Measurements from ENCODE around the gene GPR149.
A peak's percentile ranks its signal among the peaks of the same experiment; 100 is the strongest.

The GPR149 gene

DNA sequence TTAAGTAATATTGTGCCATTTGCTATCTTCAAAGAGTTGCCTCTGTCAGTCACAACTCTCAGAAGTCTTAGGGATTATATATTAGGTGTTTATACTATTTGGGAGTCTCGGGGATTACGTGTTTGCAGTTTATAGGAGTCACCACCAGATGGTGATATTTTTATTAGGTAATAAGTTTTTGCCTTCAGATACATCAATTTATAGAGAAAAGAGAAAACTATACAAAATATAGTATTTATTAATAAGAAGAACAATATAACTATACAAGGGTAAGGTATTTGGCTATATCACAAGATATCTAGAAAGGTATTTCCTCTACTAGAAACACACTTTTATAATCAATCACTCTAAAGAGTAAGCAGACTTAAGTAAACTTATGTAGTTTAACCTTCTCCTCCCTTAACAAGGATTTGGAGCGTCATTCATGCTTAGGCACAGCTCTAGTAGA, 95.0 kb downstream of the GPR149 start:
- Histone ChIP-seq H3K4me3 (ENCODE audit: low read length) (no peak overlapping the region), H3K4me1 (ENCODE audit: control insufficient read depth, insufficient read depth, low read length) (no peaks in the 10 kb centered on the region), H3K9me3 (ENCODE audit: control insufficient read depth, low read length) (no peaks in the 10 kb centered on the region), H3K9ac (ENCODE audit: low read length) (no peak overlapping the region), H3K36me3 (ENCODE audit: control insufficient read depth, insufficient read depth, low read length) (no peaks in the 10 kb centered on the region), H3K27me3 (ENCODE audit: control insufficient read depth, insufficient read depth, low read length) (no peaks in the 10 kb centered on the region)

DNA sequence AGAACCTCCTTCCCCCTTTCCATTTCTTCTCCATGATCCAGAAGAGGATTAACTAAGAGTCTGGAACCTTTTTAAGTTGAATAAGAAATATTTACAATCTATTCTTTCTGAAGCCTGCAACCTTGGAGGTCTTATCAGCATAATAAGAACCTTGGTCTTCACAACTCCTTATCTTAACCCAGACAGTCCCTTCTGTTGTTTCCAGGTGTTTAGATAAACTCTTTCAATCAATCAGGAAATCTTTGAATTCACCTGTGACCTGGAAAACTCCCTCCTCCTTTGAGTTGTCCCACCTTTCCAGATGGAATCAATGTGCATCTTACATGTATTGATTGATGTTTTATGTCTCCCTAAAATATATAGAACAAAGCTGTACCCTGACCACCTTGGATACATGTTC, 102.1 kb downstream of the GPR149 start:
- Histone ChIP-seq H3K36me3 (ENCODE audit: control insufficient read depth, insufficient read depth, low read length) (no peaks in the 10 kb centered on the region), H3K4me3 (ENCODE audit: low read length) (no peak overlapping the region), H3K4me1 (ENCODE audit: control insufficient read depth, insufficient read depth, low read length) (no peaks in the 10 kb centered on the region), H3K27me3 (ENCODE audit: control insufficient read depth, insufficient read depth, low read length) (no peaks in the 10 kb centered on the region), H3K9ac (ENCODE audit: low read length) (no peak overlapping the region), H3K9me3 (ENCODE audit: control insufficient read depth, low read length) (no peaks in the 10 kb centered on the region)

DNA sequence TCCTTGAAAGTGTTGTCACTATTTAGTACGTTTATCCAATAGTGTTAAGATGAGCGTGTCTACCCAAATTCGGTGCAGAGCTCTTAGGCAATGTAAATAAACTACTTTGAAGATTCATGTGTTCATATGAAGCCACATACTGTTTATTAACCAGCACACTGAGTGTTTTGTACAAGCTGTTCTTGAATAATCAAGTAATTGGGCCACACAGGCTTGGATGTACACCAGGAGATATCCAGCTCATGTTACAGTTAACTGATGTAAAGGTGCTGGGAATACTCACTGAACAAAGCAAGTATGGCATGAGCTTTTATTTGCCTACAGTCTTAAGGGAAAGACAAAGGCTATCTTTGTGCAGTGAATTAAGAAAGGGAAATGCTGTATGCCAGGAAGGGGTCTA, 105.1 kb downstream of the GPR149 start:
- peak overlapping the region; percentile 97 for H3K9ac ChIP-seq (ENCODE audit: low read length)
- H3K4me1 ChIP-seq (ENCODE audit: control insufficient read depth, insufficient read depth, low read length), result peaks cover 6% of the 10 kb centered on the region
- no peaks in the 10 kb centered on the region for H3K9me3 ChIP-seq (ENCODE audit: control insufficient read depth, low read length)
- peak overlapping the region; percentile 84 for H3K4me3 ChIP-seq (ENCODE audit: low read length)
- no peaks in the 10 kb centered on the region for H3K36me3 ChIP-seq (ENCODE audit: control insufficient read depth, insufficient read depth, low read length)
- H3K27me3 ChIP-seq (ENCODE audit: control insufficient read depth, insufficient read depth, low read length), result no peaks in the 10 kb centered on the region

DNA sequence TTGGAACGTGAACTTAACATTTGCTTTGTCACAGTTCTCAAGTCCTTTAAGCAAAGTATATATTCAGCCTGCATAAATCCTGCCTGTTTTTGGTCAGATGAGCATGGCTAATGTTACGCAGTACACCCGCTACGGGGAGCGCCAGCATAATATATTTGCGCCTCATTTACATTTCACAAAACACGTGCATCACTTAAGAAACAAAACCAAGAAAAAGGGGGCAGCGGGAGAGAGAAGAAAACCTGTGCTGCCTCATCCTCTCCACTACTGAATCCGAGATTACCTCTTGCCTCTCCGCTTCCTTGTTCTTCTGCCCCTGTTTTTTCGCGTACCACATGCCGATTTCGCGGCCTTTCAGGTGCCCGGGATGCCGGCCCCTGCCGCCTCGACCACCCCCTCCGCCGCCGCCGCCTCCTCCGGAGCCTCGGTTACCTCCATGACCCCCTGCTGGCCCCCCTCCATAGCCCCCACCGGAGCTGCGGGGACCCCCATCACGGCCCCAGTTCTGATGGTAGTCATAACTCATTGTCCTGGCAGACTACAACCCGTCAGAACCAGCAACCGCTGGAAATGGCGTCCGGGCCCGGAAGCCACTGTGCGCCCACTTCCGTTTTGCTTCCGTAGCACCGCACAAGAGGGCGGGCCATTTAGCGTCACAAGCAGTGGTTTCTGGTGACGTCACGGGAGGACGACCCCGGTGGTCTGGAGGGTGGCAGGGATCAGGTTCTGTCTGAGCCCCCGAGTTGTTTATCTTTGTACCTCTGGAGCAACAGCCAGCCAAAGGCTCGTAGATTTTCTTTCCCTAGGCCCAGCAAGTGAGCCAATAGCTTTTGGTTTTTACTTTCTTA, 105.9 kb downstream of the GPR149 start, which contains the start of gene DHX36:
Gene DHX36 (minus strand): TSS at position 597 of the 848 bp plus-strand sequence. CDS start 71 bp downstream, at position 526.
- Histone ChIP-seq H3K27me3 (ENCODE audit: control insufficient read depth, insufficient read depth, low read length) (no peaks in the 10 kb centered on the region), H3K9me3 (ENCODE audit: control insufficient read depth, low read length) (no peaks in the 10 kb centered on the region), H3K9ac (ENCODE audit: low read length) (peak within 1 kb of the TSS; percentile 97), H3K4me3 (ENCODE audit: low read length) (peak within 1 kb of the TSS; percentile 84), H3K36me3 (ENCODE audit: control insufficient read depth, insufficient read depth, low read length) (no peaks in the 10 kb centered on the region), H3K4me1 (ENCODE audit: control insufficient read depth, insufficient read depth, low read length) (peaks cover 6% of the 10 kb centered on the region)

DNA sequence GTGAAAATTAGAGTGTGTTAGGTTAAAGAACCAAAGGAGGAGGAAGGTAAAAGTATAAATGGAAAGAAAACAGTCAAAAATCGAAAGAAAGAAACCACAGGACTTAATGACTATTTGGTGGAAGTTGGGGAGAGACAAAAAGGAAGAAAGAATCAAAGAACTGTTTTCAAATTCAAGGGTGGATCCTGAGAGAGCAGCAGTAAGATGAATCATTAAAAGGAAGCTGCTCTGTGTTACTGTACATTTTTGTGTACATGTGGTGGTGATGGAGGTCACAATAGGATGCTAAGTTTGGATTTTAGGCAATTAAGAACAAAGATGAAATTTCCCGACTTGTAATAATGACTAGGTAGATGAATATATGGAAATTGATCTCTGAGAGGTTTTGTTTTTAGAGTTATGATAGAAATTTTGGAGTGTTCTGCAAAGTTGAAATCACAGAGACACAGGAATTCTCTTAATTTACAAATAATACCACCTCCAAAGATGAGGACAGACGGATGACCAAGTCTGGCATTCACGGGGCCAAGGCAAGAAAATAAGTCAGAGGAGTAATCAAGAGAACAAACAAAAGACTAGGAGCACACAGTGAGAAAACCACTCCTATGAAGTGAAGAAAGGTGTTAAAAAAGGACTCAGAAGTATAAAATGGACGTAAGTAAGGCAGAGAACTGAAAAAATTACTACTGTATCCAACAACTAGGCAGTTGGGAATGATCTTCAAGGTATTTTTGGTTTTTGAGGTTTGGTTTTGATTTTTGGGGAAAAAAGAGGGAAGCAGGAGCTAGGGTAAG, 112.8 kb downstream of the GPR149 start:
- Histone ChIP-seq H3K27me3 (ENCODE audit: control insufficient read depth, insufficient read depth, low read length) (no peaks in the 10 kb centered on the region), H3K4me1 (ENCODE audit: control insufficient read depth, insufficient read depth, low read length) (peaks cover 1% of the 10 kb centered on the region), H3K9me3 (ENCODE audit: control insufficient read depth, low read length) (no peaks in the 10 kb centered on the region), H3K9ac (ENCODE audit: low read length) (no peak overlapping the region), H3K4me3 (ENCODE audit: low read length) (no peak overlapping the region), H3K36me3 (ENCODE audit: control insufficient read depth, insufficient read depth, low read length) (no peaks in the 10 kb centered on the region)

DNA sequence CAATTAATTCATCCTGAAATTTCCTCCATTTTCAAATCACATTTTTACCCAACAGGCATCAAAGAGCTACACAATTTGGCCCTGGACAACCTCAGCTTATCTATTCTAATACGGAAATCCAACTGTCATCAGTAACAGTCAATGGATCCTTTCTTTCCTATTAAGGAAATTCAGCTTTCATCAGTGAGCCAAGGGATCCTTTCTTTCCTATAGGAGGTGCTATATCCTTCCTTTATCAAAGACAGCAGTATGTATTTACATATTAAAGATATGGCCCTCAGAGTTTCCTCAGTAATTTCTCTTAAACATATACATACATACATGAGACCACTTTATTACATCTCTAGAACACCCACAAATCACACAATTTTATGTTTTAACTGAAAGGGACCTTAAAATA, 115.8 kb downstream of the GPR149 start:
- no peaks in the 10 kb centered on the region for H3K27me3 ChIP-seq (ENCODE audit: control insufficient read depth, insufficient read depth, low read length)
- H3K4me3 ChIP-seq (ENCODE audit: low read length), result no peak overlapping the region
- H3K4me1 ChIP-seq (ENCODE audit: control insufficient read depth, insufficient read depth, low read length), result no peaks in the 10 kb centered on the region
- no peaks in the 10 kb centered on the region for H3K36me3 ChIP-seq (ENCODE audit: control insufficient read depth, insufficient read depth, low read length)
- H3K9ac ChIP-seq (ENCODE audit: low read length), result no peak overlapping the region
- no peaks in the 10 kb centered on the region for H3K9me3 ChIP-seq (ENCODE audit: control insufficient read depth, low read length)

DNA sequence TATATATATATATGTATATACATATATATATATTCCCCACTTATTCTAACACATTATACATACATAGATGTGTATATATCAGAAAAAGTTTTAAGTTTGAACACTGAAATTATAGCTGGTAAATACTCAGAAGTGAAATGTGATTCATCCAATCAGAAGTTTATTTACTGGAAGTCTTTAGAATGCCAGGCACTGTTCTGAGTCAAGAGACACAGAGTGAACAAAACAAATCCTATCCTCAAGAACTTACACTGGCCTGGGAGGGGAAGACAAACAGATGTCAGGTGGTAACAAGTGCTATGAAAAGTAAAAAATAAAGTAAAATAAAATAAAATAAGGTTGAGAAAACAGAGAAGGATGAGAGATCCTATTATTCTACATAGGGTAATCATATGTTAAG, 119.2 kb downstream of the GPR149 start:
- H3K9me3 ChIP-seq (ENCODE audit: control insufficient read depth, low read length), result no peaks in the 10 kb centered on the region
- H3K27me3 ChIP-seq (ENCODE audit: control insufficient read depth, insufficient read depth, low read length), result no peaks in the 10 kb centered on the region
- H3K4me1 ChIP-seq (ENCODE audit: control insufficient read depth, insufficient read depth, low read length), result no peaks in the 10 kb centered on the region
- H3K4me3 ChIP-seq (ENCODE audit: low read length), result no peak overlapping the region
- no peaks in the 10 kb centered on the region for H3K36me3 ChIP-seq (ENCODE audit: control insufficient read depth, insufficient read depth, low read length)
- no peak overlapping the region for H3K9ac ChIP-seq (ENCODE audit: low read length)

DNA sequence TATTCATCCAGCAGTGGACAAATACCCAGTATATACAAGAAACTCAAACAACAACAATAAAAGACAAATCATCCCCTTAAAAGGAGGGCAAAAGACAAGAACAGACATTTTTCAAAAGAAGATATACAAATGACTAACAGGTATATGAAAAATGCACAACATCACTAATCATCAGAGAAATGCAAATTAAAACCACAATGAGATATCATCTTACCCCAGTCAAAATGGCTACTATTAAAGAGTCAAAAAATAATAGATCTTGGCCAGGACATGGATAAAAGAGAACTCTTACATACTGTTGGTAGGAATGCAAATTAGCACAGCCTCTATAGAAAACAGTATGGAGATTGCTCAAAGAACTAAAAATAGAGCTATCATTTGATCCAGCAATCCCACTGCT, 122.6 kb downstream of the GPR149 start:
- Histone ChIP-seq H3K36me3 (ENCODE audit: control insufficient read depth, insufficient read depth, low read length) (no peaks in the 10 kb centered on the region), H3K4me1 (ENCODE audit: control insufficient read depth, insufficient read depth, low read length) (no peaks in the 10 kb centered on the region), H3K9ac (ENCODE audit: low read length) (no peak overlapping the region), H3K27me3 (ENCODE audit: control insufficient read depth, insufficient read depth, low read length) (no peaks in the 10 kb centered on the region), H3K4me3 (ENCODE audit: low read length) (no peak overlapping the region), H3K9me3 (ENCODE audit: control insufficient read depth, low read length) (no peaks in the 10 kb centered on the region)

DNA sequence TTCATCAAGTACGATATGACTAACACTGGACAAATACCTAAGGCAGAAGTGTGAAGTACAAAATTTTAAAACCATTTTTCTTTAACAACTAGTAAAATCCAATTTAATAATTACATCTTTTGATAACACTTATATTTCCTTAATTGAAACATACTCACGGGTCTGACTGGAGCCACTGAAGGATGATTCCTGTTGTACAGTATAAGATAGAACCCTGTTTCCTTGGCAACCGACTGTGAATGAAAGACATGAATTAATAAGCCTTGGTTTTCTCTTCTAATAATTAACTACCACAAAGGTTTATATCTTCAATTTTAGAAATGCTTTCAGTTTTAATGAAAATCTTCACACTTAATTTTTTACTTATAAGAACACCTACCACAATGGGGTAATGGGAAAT, 125.1 kb downstream of the GPR149 start:
- no peaks in the 10 kb centered on the region for H3K9me3 ChIP-seq (ENCODE audit: control insufficient read depth, low read length)
- H3K27me3 ChIP-seq (ENCODE audit: control insufficient read depth, insufficient read depth, low read length), result no peaks in the 10 kb centered on the region
- no peaks in the 10 kb centered on the region for H3K4me1 ChIP-seq (ENCODE audit: control insufficient read depth, insufficient read depth, low read length)
- no peak overlapping the region for H3K9ac ChIP-seq (ENCODE audit: low read length)
- no peak overlapping the region for H3K4me3 ChIP-seq (ENCODE audit: low read length)
- no peaks in the 10 kb centered on the region for H3K36me3 ChIP-seq (ENCODE audit: control insufficient read depth, insufficient read depth, low read length)

DNA sequence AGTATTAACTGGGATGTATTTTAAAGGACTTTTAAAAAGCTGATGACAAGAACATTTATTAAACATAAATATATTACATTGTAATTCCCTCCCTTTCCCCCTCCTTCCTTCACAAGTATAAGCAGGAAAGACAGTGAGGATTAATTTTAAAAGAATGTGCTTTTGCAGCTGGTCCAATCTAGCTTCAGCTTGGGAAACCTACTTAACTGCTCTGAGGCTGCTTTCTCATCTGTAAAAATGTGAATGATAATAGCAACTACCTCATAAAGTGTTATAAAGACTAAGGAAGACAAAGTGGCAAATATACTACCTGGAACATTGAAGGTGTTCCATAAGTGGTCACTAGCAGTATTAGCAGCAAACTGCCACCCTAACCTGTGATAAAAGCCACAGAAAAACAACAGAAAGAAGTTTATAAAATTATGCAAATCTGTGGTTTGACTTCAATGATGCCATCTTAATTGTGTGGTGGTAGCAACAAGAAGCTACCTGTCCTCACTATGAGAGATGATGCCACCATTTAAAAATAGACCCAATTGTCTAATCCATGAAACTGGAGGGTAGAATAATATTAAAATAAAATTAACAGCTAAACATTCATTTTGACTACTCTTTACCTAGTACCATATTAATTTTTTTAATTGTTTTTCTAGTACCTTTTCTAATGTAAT, 125.7 kb downstream of the GPR149 start:
- no peak overlapping the region for H3K9ac ChIP-seq (ENCODE audit: low read length)
- H3K4me3 ChIP-seq (ENCODE audit: low read length), result no peak overlapping the region
- no peaks in the 10 kb centered on the region for H3K27me3 ChIP-seq (ENCODE audit: control insufficient read depth, insufficient read depth, low read length)
- no peaks in the 10 kb centered on the region for H3K4me1 ChIP-seq (ENCODE audit: control insufficient read depth, insufficient read depth, low read length)
- no peaks in the 10 kb centered on the region for H3K36me3 ChIP-seq (ENCODE audit: control insufficient read depth, insufficient read depth, low read length)
- H3K9me3 ChIP-seq (ENCODE audit: control insufficient read depth, low read length), result no peaks in the 10 kb centered on the region

DNA sequence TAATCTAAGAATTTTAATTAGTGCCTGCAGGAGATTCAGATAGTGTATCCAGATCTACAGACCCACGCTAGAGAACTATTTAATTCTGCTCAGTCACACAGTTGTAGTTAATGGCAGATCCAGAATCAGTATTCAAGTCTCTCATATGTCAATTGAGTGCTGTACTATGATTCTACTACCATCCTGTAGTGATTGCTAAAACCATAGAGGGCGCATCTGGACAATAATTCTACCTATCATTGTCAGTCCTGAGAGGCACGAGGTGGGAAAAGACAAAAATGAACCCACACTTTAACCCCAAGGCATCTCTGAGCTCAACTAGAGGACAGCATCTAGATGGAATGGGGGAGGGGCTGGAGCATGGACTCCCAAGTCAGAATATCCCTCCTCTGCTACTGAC, 128.4 kb downstream of the GPR149 start:
- H3K9ac ChIP-seq (ENCODE audit: low read length), result no peak overlapping the region
- H3K27me3 ChIP-seq (ENCODE audit: control insufficient read depth, insufficient read depth, low read length), result no peaks in the 10 kb centered on the region
- no peaks in the 10 kb centered on the region for H3K4me1 ChIP-seq (ENCODE audit: control insufficient read depth, insufficient read depth, low read length)
- H3K9me3 ChIP-seq (ENCODE audit: control insufficient read depth, low read length), result no peaks in the 10 kb centered on the region
- no peak overlapping the region for H3K4me3 ChIP-seq (ENCODE audit: low read length)
- H3K36me3 ChIP-seq (ENCODE audit: control insufficient read depth, insufficient read depth, low read length), result no peaks in the 10 kb centered on the region

DNA sequence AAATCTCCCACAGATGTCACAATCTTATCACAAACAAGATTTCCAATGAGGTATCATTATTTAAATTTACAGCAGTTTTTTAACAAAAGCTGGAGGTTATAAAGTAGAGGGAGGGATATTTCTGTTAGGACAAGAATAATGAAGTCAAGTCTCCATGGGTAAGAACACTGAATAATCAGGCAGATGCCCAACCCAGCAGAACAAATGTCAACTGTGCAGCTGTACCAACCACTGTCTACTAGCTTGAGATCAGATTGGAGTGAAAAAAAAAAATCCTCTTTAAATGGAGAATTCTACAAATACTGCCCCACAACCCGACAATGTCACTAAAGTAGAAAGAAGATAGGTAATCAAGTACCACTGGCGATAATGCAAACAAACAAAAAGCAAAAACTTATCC, 136.0 kb downstream of the GPR149 start:
- no peaks in the 10 kb centered on the region for H3K27me3 ChIP-seq (ENCODE audit: control insufficient read depth, insufficient read depth, low read length)
- no peaks in the 10 kb centered on the region for H3K9me3 ChIP-seq (ENCODE audit: control insufficient read depth, low read length)
- no peaks in the 10 kb centered on the region for H3K36me3 ChIP-seq (ENCODE audit: control insufficient read depth, insufficient read depth, low read length)
- no peak overlapping the region for H3K9ac ChIP-seq (ENCODE audit: low read length)
- no peaks in the 10 kb centered on the region for H3K4me1 ChIP-seq (ENCODE audit: control insufficient read depth, insufficient read depth, low read length)
- no peak overlapping the region for H3K4me3 ChIP-seq (ENCODE audit: low read length)
